ENCODE measurements around the gene FAF1.

The FAF1 gene

GRCh38 chr1:50405814-50406213, 554.3 kb downstream of the FAF1 start:
- no peaks in the 10 kb centered on the region for H3K36me3 ChIP-seq
- intact Hi-C loops (cut with DNase I; ENCODE audit: low total_unique reads): no loop called here
- H3K9me3 ChIP-seq: peaks cover 0 to 7% (median 0%) of the 10 kb centered on the region in 3 donors
- no peaks in the 10 kb centered on the region for H3K4me1 ChIP-seq
- peaks cover 0 to 22% of the 10 kb centered on the region in 2 donors for H3K27me3 ChIP-seq
- no peak overlapping the region for H3K4me3 ChIP-seq
- no peak overlapping the region for H3K27ac ChIP-seq
- TF ChIP-seq CTCF (IDR thresholded peaks at IDR 0.05): no peak
- no peak for DNase-seq

GRCh38 chr1:50393522-50394120, 566.4 kb downstream of the FAF1 start:
- intact Hi-C loops (cut with DNase I; ENCODE audit: low total_unique reads): no loop called here

More at GRCh38 chr1:50393522-50394120, 566.4 kb downstream of the FAF1 start:
- H3K9me3 ChIP-seq: peaks cover 0 to 8% (median 0%) of the 10 kb centered on the region in 3 donors
- H3K4me3 ChIP-seq: no peak overlapping the region
- no peaks in the 10 kb centered on the region for H3K4me1 ChIP-seq
- H3K27me3 ChIP-seq: peaks cover 0 to 5% of the 10 kb centered on the region in 2 donors
- no peak overlapping the region for H3K27ac ChIP-seq
- DNase-seq: no peak
- H3K36me3 ChIP-seq: no peaks in the 10 kb centered on the region
- no peak for TF ChIP-seq CTCF (IDR thresholded peaks at IDR 0.05)

Data from tibial artery (tissue), 4 donors.